NCI-H460 (cell line): ENCODE measurements around the gene TCF25. TPM values are rescaled to one million over a fixed set of nuclear protein-coding genes. Genes with fewer than 3 reads are reported as not detected.
"Not testable (repeated sequence)": the region's sequence is repeated elsewhere in the genome, so short reads cannot be mapped to it uniquely, and the experiment has no call there.

Experiments
- DNase-seq: peaks from one replicate; pipeline ENCODE4 v3.0.0-alpha.2; 2016; ENCODE audit warnings: low read depth; ENCODE audit errors: extremely low read depth
- total RNA-seq: library from RNA; depleted of rRNA; stranded (reverse); fragments of >200 nt; shearing (Covaris generic); gene quantifications from 2 replicates; pipeline ENCODE4 v1.2.3, GENCODE V29; 2014

Gene TCF25
- total RNA-seq, 1 experiment from 2014 or later: 71.4 TPM

DNA sequence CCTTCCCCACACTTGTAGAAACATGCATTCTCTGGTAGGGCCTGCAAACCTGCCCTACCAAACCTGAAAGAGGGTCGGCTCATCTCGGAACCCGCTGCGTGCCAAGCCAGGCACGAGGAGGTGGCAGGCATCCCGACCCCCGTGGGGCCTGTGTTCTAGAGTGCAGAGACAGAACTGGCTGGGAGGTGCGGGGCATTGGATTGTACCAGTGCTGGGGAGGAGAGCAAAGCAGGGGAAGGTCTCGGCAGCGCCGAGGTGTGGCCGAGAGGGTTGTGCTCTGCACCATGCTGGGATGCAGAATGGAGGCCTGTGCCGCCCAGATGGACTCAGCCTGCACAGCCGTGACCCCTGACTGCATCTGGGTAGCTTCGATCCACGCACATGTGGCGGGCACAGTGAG lies 27.5 kb downstream of the TCF25 start:
- DNase-seq: no peak

DNA sequence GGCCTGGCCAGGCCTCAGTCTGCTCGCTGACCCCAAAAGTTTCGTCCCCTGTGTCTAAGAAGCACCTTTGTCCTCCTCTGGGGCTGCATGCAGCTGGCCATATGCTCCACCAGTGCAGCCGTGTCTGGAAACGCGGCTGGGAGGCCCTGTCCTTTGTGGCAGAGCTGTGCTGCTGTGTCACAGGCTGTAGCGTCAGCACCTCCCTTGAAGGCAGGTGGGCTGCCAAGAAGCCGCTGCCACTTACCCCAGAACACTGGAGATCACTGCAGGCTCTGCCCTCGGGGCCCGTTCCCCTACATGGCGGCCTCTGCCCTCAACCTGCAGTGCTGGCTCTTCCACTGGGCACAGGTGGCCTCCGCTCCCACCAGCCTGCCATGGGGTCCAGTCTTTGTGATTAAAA lies 29.6 kb downstream of the TCF25 start:
- no peak for DNase-seq

DNA sequence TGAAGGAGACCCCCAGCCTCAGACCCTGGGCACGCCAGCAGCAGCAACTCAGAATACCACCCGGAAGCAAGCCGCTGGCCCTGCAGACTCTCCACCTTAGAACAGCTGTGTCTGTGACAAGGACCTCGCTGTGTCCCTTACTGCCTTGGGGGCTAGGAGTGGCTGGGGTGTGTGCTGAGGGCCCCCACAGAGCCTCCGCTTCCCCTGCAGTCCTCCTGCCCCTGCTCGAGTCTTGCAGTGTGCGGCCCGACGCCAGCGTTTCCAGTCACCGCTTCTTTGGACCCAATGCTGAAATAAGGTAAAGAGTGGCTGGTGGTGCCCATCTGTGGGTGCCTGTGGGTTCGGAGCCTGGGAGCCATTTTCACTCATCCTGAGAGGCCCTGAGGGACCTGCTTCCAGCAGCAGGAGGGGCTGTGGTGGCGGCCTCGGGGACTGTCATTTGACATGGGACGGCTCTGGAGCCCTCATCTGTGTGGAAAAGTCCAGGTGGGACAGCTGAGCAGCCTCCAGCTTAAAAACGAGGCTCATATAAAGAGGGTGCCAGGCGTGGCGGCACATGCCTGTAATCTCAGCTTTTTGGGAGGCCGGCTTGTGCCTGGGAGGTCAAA lies 30.6 kb downstream of the TCF25 start:
- no peak for DNase-seq

GRCh38 chr16:89904606-89905510 lies 31.5 kb downstream of the TCF25 start:
- no peak for DNase-seq

DNA sequence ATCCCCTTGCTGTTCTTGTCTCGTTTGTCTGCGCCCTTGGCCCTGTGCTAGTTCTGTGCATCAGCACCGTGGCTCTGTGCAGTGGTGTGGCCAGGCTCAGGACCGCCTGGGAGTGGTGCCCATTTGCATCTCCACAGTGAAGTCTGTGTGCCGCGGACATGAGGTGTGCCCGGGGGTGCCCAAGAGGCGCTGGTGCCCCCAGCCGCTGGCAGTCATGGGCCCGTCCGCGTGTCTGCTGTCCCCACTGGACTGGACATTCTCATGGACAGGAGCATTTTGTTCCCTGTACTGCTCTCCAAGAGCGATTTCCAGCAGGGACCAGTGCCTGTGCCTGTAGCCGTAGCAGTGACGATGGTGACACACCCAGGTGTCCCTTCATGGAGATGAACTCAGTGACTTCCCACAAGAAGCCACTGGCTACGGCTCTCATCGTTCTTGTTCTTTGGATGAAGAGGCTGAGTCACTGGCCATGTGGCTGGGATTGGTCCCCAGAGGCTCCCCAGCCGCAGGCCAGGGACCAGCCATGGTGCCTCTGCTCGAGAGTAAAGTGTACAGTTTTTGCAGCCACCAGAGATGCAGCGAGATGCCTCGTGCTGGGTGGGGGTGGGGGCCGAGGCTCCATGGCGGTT lies 32.2 kb downstream of the TCF25 start:
- no peak for DNase-seq

- no peak for DNase-seq
Observed at GRCh38 chr16:89906140-89907025, 33.0 kb downstream of the TCF25 start.

GRCh38 chr16:89907055-89907814 lies 33.8 kb downstream of the TCF25 start:
- no peak for DNase-seq

- DNase-seq: no peak
Observed at GRCh38 chr16:89908236-89908635, 34.8 kb downstream of the TCF25 start.

- DNase-seq: peak; percentile 78
Observed at GRCh38 chr16:89909777-89910716, 36.7 kb downstream of the TCF25 start.

- no peak for DNase-seq
Observed at GRCh38 chr16:89910717-89911354, 37.4 kb downstream of the TCF25 start.

GRCh38 chr16:89911375-89911774 lies 38.0 kb downstream of the TCF25 start:
- DNase-seq: no peak

GRCh38 chr16:89912143-89912542 lies 38.8 kb downstream of the TCF25 start:
- no peak for DNase-seq

DNA sequence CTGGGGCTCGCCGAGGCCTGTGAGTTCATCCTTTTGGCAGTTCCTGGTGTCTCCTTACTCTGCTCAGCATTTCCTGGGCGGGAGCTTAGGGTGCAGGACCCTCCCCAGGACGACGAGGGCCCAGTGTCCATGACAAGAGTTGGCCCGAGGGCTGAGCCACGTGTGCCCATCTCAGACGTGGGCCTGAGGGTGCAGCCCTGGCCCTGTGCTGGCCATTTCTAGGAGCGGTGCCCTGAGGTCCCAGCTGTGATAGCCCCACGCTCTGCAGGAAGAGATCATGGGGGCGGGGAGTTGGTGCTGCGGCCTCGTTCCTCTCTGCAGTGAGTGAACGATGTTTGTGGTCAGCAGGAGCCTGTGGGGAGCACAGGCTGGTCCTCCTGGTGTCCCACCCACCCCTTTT lies 39.2 kb downstream of the TCF25 start:
- DNase-seq: no peak

DNA sequence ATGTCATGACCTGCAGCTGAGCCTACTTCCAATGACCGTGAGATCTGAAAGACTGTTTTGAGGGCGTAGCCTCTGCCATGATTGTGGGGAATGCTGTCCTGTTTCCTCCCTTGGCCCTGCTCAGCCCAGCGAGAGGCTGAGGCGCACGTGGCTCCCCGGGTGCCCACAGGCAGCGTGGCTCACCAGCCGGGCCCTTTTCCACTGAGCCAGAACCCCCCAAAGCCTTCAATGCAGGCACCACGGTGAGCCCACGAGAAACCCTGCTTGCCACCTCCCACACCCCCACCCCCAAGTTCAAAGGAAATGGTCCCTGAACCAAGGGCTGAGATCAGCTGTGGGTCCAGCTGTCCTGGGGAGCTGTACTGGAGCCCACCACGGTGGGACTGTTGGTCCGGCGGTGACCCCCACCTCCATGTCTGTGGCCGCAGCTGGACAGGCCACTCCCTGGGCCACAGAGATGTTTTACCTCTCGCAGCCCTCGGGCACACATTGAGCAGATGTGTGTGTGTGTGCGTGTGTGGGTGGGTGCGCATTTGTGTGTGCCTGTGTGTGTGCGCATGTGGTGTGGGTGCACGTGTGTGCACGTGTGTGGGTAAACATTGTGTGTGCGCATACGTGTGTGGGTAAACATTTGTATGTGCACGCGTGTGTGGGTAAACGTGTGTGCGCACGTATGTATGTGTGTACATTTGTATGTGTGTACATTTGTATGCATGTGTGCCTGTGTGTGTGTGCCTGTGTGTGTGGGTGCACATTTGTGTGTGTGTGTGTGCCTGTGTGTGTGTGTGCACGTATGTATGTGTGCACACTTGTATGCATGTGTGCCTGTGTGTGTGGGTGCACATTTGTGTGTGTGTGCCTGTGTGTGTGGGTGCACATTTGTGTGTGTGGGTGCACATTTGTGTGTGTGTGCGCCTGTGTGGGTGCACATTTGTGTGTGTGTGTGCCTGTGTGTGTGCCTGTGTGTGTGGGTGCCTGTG lies 40.3 kb downstream of the TCF25 start:
- no peak for DNase-seq

- DNase-seq: not testable (repeated sequence)
Observed at GRCh38 chr16:89914642-89915285, 41.4 kb downstream of the TCF25 start.
